Smooth muscle cell (in vitro differentiated cells): Measurements from ENCODE around the gene TCFL5. TPM values are rescaled to one million over a fixed set of nuclear protein-coding genes. Genes with fewer than 3 reads are reported as not detected.

Experiments used
- DNase-seq: peaks from one replicate; lab custom pipeline; 2025; ENCODE audit not compliant: unreplicated experiment; lab: John Stamatoyannopoulos, UW
- H2AFZ ChIP-seq: fragments of 200-600 bp; sonication (generic); 2 replicates; pipeline ENCODE4 v1.6.0; 2016; ENCODE audit warnings: antibody characterized with exemption, low read depth, mild to moderate bottlenecking
- H3F3A ChIP-seq: fragments of 200-600 bp; sonication (generic); 2 replicates; pipeline ENCODE4 v1.6.0; 2017; ENCODE audit warnings: antibody characterized with exemption, low read depth
- H3K27ac ChIP-seq: fragments of 200-600 bp; sonication (generic); 2 replicates; pipeline ENCODE4 v1.5.1; 2016; ENCODE audit warnings: low read depth, mild to moderate bottlenecking
- H3K27me3 ChIP-seq: fragments of 200-600 bp; sonication (generic); 2 replicates; pipeline ENCODE4 v1.6.1; 2016; ENCODE audit warnings: low read depth, mild to moderate bottlenecking
- H3K36me3 ChIP-seq: fragments of 200-600 bp; sonication (generic); 2 replicates; pipeline ENCODE4 v1.5.1; 2016; ENCODE audit warnings: low read depth
- H3K4me1 ChIP-seq: fragments of 200-600 bp; sonication (generic); 2 replicates; pipeline ENCODE4 v1.5.1; 2016; ENCODE audit warnings: low read depth
- H3K4me2 ChIP-seq: fragments of 200-600 bp; sonication (generic); 2 replicates; pipeline ENCODE4 v1.6.0; 2016; ENCODE audit warnings: mild to moderate bottlenecking
- H3K4me3 ChIP-seq: fragments of 200-600 bp; sonication (generic); 2 replicates; pipeline ENCODE4 v1.5.1; 2016; ENCODE audit warnings: mild to moderate bottlenecking
- H3K79me2 ChIP-seq: fragments of 200-600 bp; sonication (generic); 2 replicates; pipeline ENCODE4 v1.6.0; 2016; ENCODE audit warnings: low read depth, mild to moderate bottlenecking
- H3K9ac ChIP-seq: fragments of 200-600 bp; sonication (generic); 2 replicates; pipeline ENCODE4 v1.6.0; 2016; ENCODE audit warnings: low read depth
- H3K9me3 ChIP-seq: fragments of 200-600 bp; sonication (generic); replicated peaks from 2 replicates; pipeline ENCODE4 v1.5.1; 2016; ENCODE audit warnings: low read depth
- H4K20me1 ChIP-seq: fragments of 200-600 bp; sonication (generic); 2 replicates; pipeline ENCODE4 v1.6.0; 2016; ENCODE audit warnings: low read depth
- WGBS: methylation state at CpG from one replicate; pipeline ENCODE4 v1.1.7; 2016; ENCODE audit warnings: low lambda C conversion rate; 5-methylcytosine and 5-hydroxymethylcytosine counted together
- polyA plus RNA-seq: library from polyadenylated mRNA; unstranded; fragments of >200 nt; fragmentation: Nextera tagmentation; extraction: Ambion mirVana; gene quantifications from 2 replicates; pipeline ENCODE4 v1.2.1, GENCODE V29; 2016
- total RNA-seq: library from RNA; depleted of rRNA; stranded (reverse); fragments of >200 nt; gene quantifications from 2 replicates; pipeline ENCODE4 v1.2.3, GENCODE V29; 2014
- TF ChIP-seq, protein P1 (sequence below): fragments of 200-600 bp; sonication (generic); IDR thresholded peaks from 2 replicates; pipeline ENCODE4 v1.5.1; 2017; ENCODE audit warnings: borderline replicate concordance, mild to moderate bottlenecking, antibody characterized with exemption; ENCODE audit not compliant: insufficient read depth, poor library complexity, severe bottlenecking

The TCFL5 gene
- total and polyA plus RNA-seq, 2 experiments from 2014 or later, result 9.5 to 12.5 TPM

DNA sequence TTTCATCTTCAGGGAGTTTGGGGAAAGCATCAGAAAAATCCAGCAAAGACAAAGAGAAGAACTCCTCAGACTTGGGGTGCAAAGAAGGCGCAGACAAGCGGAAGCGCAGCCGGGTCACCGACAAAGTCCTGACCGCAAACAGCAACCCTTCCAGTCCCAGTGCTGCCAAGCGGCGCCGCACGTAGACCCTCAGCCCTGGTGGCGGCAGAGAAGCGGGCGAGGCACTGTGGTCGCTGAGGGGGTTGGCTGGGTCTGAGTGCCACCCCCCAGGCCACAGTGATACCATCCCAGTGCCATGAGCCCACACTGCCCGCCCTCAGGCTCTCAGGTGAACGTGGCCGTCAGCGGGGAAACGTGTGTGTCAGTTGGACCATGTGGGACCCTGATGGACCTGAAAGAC, 62.2 kb downstream of the TCFL5 start:
- no peak for DNase-seq
- Histone ChIP-seq H3K27ac (no peak overlapping the region), H3K4me1 (peaks cover 5% of the 10 kb centered on the region), H3K9ac (no peak overlapping the region), H3K27me3 (no peaks in the 10 kb centered on the region), H3K79me2 (no peaks in the 10 kb centered on the region), H3K9me3 (no peaks in the 10 kb centered on the region), H3K4me3 (no peak overlapping the region), H3K4me2 (no peak overlapping the region), H2AFZ (no peak overlapping the region), H3K36me3 (no peaks in the 10 kb centered on the region), H3F3A (peaks cover 16% of the 10 kb centered on the region), H4K20me1 (peaks cover 13% of the 10 kb centered on the region)
- 99% methylated on average over 19 of the region's 19 CpGs for WGBS
- TF ChIP-seq, protein P1, sequence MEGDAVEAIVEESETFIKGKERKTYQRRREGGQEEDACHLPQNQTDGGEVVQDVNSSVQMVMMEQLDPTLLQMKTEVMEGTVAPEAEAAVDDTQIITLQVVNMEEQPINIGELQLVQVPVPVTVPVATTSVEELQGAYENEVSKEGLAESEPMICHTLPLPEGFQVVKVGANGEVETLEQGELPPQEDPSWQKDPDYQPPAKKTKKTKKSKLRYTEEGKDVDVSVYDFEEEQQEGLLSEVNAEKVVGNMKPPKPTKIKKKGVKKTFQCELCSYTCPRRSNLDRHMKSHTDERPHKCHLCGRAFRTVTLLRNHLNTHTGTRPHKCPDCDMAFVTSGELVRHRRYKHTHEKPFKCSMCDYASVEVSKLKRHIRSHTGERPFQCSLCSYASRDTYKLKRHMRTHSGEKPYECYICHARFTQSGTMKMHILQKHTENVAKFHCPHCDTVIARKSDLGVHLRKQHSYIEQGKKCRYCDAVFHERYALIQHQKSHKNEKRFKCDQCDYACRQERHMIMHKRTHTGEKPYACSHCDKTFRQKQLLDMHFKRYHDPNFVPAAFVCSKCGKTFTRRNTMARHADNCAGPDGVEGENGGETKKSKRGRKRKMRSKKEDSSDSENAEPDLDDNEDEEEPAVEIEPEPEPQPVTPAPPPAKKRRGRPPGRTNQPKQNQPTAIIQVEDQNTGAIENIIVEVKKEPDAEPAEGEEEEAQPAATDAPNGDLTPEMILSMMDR, result no peak

DNA sequence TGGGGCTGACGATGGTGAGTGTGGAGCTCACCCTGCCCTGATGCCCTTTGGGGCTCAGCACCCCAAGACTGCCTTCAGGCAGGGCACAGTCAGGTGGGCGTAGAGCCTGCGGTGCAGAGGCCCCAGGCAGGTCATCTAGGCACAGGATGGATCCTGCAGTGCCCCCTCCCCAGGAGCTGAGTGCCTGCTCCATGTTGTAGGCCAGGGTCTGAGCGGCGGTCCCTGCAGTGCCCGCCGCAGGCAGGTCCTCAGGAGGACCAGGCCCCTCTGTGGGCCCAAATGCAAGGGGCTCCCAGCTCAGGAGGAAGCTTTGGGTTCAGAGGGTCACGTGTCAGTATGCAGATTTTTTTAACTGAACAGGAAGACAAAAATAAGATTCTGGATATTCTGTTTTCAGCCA, 62.6 kb downstream of the TCFL5 start:
- peaks cover 6% of the 10 kb centered on the region for H3K4me1 ChIP-seq
- H3K27me3 ChIP-seq, result no peaks in the 10 kb centered on the region
- no peak overlapping the region for H3K9ac ChIP-seq
- H3F3A ChIP-seq, result peaks cover 12% of the 10 kb centered on the region
- no peaks in the 10 kb centered on the region for H3K36me3 ChIP-seq
- TF ChIP-seq, protein P1, result no peak
- peaks cover 13% of the 10 kb centered on the region for H4K20me1 ChIP-seq
- no peaks in the 10 kb centered on the region for H3K79me2 ChIP-seq
- WGBS, result 97% methylated on average over 8 of the region's 8 CpGs
- DNase-seq, result no peak
- no peak overlapping the region for H3K4me2 ChIP-seq
- H2AFZ ChIP-seq, result no peak overlapping the region
- H3K9me3 ChIP-seq, result no peaks in the 10 kb centered on the region
- no peak overlapping the region for H3K4me3 ChIP-seq
- no peak overlapping the region for H3K27ac ChIP-seq

DNA sequence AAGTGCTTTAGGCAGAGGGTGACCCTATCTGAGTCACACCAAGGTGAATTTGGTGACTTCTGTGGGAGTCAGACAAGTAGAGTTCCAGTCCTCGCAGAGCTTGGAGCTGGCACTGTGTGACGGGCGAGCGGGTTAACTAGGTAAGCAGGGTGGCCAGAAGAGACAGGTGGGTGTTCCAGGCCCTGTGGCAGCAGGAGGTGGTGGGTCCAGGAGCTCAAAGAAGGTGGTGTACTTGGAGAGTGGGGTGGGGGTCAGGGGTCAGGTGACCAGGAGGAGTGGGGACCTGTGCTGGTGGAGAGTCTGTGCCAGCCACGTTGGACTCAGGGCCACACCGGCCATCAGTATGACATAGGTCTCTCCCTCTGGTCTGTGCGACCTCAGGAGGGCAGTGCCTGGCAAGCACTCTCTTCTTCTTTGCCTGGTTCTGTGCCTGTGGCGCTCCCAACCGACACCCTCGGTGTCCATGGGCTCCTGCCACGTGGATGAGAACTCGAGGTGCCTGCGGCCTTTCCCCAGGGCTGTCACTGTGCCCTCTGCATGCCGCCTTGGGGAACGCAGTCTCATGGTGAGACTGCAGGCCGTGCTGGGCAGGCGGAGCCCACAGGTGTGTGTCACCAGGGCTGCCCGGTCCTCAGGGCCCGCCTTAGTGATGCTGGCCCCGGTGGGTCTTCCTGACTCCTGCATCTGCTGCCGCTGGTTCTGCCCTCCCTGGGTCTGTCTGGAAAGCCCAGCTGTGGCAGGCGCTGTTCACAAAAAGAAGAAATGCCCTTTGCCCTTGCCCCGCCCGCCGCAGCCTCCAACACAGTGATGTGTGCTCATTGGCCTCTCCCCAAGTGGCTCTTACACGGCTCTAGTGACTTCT, 63.7 kb downstream of the TCFL5 start:
- H3K9ac ChIP-seq, result no peak overlapping the region
- H2AFZ ChIP-seq, result no peak overlapping the region
- peaks cover 13% of the 10 kb centered on the region for H4K20me1 ChIP-seq
- no peaks in the 10 kb centered on the region for H3K79me2 ChIP-seq
- no peaks in the 10 kb centered on the region for H3K36me3 ChIP-seq
- H3F3A ChIP-seq, result peaks cover 14% of the 10 kb centered on the region
- H3K9me3 ChIP-seq, result no peaks in the 10 kb centered on the region
- WGBS, result 94% methylated on average over 25 of the region's 26 CpGs
- no peaks in the 10 kb centered on the region for H3K27me3 ChIP-seq
- peak overlapping the region; percentile 77 for H3K4me3 ChIP-seq
- TF ChIP-seq, protein P1, result no peak
- no peak for DNase-seq
- peaks cover 10% of the 10 kb centered on the region for H3K4me1 ChIP-seq
- H3K4me2 ChIP-seq, result peak overlapping the region; percentile 97
- no peak overlapping the region for H3K27ac ChIP-seq
